Measurements from ENCODE around the gene ALDH1A1.

DNA sequence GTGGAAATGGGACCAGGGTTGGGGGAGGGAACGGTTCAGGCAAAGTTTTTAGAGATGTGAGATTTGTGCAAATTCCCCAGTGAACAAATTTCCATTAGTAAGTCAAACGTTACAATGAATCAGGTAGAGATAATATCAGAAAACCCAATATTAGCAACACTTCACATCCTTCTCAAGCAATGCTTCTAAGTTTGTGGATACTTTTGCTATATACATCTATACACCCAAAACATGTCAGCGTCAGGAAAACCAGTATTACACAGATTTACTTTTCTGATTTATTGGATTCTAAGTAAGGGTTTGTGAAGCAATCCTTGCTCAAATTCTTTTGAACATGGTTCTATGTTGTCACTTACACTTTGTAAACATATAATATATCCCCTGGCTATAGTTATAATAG lies 6.5 kb downstream of the ALDH1A1 start:
- TF ChIP-seq, protein P1, sequence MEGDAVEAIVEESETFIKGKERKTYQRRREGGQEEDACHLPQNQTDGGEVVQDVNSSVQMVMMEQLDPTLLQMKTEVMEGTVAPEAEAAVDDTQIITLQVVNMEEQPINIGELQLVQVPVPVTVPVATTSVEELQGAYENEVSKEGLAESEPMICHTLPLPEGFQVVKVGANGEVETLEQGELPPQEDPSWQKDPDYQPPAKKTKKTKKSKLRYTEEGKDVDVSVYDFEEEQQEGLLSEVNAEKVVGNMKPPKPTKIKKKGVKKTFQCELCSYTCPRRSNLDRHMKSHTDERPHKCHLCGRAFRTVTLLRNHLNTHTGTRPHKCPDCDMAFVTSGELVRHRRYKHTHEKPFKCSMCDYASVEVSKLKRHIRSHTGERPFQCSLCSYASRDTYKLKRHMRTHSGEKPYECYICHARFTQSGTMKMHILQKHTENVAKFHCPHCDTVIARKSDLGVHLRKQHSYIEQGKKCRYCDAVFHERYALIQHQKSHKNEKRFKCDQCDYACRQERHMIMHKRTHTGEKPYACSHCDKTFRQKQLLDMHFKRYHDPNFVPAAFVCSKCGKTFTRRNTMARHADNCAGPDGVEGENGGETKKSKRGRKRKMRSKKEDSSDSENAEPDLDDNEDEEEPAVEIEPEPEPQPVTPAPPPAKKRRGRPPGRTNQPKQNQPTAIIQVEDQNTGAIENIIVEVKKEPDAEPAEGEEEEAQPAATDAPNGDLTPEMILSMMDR (conservative IDR thresholded peaks at IDR 0.05; ENCODE audit: low read length), result no peak
- no peak for TF ChIP-seq EZH2phosphoT487 (IDR thresholded peaks at IDR 0.05; ENCODE audit: borderline replicate concordance, low read depth, low read length)
